CD4-positive, alpha-beta T cell treated with Interleukin-15 for 4 hours (primary cell): ENCODE results near the gene SENP1.

ENCODE experiments used
- DNase-seq: peaks from one replicate; pipeline ENCODE4 v3.0.0-alpha.2; 2020; ENCODE audit warnings: low spot score

Gene SENP1

DNA sequence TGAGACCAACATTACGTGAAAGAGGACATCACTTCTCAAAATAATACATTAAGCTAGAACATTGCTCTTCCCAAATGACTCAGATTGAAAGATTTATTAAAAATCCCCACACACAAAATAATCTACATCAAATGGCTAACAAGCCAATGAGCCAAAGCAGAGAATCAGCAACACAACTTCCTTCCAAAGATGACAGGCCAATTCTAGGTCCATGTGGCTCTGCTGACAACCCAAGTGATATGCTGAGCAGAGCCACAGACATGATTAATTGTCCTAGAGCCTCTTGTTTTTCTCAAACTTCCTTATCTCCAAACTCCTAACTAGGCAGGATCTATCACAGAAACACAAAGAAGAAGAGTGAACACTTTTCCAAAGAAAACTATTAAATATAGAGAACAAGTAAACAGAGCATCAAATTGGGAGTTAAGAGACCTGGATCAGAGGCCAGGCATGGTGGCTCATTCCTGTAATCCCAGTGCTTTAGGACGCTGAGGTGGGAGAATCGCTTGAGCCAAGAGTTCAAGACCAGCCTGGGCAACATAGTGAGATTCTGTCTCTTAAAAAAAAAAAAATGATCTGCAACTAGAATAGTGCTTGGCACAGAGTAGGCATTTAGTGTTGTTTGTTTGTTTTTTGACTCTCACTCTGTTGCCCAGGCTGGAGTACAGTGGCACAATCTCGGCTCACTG, 38.5 kb downstream of the SENP1 start:
- DNase-seq: no peak

DNA sequence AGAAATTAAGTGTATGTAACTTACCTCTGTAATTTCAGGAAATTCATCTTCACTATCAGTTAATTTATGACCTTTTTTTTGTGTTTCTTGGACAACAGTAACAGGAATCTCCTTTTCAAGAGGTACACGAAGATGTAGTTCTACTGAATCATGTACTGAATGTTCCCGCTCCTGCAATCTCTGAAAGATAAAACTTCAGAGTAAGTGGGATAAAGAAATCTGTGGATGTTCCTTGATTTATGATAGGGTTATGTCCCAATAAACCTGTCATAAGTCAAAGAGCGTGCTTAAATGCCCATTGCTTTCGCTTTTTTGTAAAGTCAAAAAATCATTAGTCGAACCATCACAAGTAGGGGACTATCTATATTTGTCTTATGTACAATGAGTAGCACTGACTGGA, 40.8 kb downstream of the SENP1 start:
- DNase-seq: no peak

DNA sequence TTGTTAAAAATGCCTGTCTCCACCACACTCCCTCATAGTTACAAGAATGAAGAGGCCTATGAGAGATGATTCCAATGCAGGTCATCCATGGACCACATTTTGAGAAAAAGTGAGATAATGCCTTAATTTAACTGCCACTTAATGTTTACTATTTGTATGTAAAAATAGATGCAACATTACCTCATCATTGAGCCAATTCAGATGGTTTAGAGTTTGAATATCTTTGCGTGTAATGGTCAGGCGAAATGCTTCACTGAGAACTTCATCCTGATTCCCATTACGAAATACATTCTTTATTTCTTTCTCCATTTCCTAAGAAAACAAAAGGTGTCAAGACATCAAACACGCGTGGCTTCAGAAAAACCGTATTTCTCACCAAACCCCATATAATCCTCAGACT, 42.3 kb downstream of the SENP1 start:
- DNase-seq: no peak

DNA sequence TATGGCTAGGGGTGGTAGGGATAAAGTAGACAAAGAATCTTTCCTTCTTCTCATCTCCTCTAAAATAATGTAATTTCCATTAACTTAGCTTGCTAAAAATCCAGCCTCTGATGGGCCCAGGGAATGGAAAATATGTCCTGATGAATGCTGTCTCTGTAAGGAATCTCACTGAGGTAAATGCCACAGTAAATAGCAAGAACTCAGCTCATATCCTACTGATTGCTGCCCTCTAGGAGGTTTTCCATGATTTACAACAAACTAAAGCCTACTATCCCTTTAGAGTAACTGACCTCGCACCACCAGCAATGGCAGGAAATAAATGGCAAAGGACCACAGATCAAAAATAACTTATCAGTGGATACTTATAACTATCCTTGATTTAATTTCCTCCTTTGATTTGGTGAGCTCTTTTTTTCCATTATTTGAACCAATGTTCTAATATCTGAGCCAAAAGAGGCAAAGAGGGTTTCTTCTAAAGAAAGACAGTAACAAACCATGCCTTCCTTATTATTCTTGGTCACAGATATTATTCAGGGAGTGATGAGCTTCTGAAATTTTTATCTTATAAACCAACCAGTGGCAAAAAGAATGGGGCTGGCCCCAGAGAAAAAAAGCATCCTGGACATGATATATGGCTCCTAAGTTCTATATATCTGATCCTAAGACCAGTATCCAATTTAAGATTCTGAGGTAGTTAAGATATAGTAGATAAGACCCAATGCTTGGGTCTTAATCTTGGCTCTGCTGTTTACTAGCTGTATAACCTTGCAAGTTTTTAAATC, 43.8 kb downstream of the SENP1 start:
- DNase-seq: no peak

DNA sequence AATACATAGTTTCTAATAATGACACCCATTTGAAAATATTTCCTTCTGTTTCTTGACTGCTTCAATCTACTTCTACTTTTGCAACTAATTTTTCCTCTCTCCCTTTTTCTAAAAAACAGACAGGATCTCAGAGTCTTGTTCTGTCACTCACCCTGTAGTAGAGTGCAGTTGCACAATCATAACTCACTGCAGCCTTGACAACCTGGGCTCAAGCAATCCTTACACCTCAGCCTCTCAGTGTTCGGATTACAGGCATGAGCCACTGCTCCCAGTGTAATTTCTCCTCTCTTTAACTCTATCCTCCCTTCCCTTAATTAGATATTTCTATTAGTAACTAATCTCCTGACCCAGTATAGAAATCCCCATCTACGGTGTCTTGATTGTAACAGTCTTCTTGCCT, 45.4 kb downstream of the SENP1 start:
- no peak for DNase-seq

DNA sequence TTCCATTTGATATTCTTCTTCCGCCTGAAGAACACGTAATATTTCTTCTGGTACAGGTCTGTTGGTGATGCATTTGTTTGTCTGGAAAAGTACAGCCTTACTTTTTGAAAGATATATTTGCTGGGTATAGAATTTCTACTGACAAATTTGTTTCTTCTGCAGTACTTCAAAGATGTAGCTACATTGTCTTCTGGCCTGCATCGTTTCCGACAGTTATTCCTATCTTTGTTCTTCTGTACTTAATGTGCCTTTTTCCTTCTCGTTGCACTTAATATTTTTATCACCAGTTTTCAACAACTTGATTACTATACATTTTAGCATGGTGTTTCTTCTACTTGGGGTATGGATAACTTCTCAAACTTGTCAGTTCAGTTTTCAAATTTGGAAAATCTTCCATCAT, 47.1 kb downstream of the SENP1 start:
- DNase-seq: no peak

DNA sequence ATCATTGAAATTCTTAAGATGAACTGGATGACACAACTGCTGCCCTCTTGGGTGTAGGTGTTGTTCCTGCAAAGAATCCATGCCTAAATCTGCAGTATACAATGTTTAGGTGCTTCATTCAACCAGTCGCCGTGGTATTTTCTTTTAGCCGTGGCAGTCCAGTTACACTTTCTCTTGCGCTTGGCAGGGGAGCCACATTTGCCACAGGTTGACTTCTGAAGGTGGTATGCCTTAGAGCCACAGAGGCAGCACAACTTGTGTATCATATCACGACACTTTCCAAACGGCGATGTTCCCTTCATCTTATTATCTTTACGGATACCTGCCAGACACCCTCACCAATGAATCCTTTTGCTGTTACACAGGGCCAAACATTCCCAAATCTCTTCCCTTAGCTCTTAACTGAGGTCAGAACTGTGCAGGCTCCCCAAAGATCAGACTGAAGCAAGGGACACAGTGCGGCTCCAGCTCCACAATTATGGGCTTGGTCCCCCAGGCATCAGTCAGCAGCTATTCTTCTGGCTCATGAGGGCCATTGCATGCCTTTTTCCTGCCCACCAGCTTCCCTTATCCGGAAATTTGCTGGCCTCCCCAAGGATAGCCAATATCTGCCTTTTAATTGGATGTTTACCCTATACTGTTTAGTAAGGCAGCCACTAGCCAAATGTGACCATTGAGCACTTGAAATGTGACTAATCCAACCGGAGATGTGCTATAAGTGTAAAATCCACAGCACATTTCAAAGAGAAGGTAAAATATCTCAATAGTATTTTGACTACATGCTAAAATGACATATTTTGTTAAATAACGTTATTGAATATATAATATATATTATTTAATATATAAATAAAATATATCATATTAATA, 50.7 kb downstream of the SENP1 start:
- no peak for DNase-seq

DNA sequence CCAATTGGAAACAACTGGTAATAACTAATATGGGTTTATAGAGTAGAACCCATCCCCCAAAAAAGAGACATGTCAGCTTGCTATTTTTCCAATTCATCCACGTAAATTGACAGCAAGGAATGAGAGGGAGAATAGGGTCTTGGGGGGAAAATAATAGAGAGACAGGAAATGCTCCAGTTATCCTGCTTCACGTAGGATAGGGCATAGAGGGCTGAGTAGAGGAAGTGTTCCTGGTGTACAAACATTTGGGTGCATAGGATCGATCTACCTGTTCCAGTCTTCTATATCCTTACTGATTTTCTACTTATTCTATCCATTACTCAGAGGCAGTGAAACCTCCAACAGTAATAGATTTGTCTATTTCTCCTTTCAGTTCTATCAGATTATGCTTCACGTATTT, 52.0 kb downstream of the SENP1 start:
- no peak for DNase-seq

DNA sequence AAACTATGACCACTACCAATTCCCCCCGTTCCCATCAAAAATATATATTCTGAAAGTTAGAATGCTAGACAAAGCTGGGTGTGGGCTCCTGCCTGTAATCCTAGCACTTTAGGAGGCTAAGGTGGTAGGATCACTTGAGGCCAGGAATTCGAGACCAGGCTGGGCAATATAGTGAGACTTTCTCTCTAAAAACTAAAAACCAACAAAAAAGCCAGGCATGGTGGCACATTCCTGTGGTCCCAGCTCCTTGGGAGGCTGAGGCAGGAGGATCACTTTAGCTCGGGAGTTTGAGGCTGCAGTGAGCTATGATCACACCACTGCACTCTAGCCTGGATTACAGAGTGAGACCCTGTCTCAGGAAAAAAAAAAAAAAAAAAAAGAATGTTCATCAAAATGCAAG, 52.8 kb downstream of the SENP1 start:
- DNase-seq: no peak

DNA sequence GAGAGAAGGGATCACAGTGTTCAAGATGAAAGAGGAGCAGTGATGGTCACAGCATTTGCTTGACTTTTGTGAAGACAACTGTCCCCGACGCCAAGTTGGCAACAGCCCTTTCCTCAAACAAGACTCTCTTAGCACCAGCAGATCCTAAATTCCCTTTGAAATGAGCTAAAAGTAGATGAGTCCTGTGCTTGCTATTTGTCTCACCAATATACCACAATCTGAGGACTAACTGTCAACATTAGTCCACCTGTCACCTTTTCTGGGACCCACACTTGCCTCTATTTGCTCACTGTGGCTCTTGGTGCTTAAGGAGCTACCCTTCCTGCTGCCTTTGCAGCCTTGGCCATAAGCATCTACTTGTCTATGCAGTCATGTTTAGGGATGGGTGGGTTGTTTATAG, 54.2 kb downstream of the SENP1 start:
- no peak for DNase-seq

DNA sequence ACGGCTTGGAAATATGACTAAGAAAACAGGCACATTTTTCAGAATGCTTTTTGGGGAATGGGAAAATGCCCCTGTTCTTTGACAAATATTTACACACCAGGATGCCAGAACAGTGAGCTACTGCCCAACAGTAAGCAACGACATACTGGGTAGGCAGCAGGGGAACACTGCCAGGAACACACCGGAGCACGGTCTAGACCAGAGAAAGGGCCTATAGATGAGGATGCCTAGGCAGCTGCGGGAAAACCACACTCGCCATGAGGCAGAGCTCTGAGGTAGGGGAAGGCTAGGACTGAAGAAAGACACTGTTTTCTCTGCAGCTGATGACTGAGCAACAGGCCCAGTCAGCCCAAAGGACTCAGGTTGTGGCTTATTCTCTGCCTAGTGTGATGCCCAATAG, 55.7 kb downstream of the SENP1 start:
- no peak for DNase-seq

DNA sequence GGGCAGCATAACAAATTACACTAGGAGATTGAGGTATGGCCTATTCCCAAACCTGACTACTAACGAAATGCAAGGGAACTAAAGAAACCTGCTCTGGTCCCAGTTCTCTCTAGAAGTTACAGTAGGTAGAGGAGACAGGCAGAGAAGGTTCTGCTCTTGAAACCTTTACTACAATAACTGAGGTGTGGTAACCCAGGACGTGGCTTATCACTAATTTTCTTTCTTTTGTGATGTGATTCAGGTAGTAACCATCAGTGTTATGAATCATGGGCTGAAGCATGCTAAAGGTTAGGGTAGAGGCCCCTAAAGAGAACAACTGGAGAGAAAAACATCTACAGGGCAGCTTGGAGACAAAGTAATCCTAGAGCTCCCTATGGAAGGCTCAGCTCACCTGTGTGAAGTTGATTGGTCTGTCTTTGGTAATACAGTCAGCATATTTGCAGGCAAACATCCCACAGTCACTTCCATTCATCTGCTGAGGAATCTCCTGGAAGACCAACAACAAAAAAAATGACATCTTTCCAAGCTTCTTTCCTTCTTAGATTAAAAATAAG, 59.8 kb downstream of the SENP1 start:
- no peak for DNase-seq

DNA sequence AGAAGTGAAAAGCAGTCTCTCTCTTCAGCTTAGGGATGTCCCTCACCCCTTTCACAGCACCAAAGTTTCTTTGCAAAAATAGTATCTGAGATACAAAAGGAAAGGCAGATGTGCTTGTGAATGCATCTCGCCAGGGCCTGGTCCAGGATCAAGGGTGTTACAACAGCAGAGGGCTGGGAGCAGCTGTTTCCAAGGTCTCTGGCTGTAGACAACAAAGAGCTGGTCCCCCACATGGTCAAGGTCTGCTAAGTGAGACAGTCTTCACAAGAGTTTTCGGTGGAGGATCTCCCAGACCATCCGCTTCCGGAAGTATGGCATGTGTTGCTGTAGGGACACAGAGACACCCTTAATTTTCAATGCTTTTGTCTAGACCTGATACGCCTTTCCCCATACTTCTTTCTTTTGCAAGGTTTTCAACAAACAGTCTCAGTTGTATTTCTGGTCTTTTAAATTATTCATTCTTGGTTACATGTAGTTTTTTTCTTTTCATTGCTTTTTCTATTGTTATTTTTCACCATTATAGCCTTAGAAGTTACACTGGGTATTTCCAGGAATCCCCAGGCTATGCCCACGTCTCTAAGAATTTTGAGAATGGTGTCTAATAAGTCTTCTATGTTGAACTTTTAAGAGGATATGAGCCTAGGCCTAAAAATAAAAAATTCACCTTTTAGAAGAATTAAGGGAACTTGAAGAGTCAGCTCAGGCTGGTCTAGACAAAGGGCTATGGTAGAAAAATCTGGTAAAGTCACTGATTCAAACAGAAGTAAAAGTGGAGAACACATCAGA, 60.6 kb downstream of the SENP1 start:
- DNase-seq: no peak

DNA sequence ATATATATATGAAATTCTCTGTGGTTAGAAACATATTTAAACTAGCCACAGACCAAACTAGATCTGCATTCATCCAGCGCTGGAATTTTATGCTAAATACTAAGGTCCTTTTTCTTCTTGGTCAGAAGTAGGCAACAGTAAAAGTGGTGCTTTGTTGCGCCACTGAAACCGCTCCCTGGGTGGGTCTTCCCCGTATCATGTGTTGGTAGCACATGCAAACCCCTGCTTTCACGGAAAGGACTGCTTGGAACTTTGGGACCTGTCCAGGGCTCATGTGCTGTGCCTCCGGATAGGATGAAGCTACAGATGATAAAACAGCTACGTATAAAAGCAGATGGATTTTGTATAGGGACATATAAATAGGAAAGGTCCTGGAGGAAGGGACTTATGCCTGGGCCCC, 61.5 kb downstream of the SENP1 start:
- no peak for DNase-seq

DNA sequence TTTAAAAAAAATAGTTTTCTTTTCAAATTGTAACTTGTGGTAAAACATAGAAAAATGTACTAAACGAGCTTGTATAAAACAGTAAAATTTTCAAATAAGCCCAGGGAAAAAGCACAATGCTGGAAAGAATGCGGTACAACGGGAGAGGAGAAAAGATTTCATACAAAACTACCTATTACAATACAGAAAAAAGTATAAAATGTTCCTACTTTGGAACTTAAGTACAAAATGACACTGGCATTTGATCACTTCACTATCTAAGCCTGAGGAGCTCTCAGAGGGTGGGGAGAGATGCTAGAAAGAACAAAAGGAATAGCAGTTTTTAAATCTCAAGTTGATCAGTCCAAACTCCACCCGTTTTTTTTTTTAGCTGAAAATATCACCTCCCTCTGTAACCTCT, 62.1 kb downstream of the SENP1 start:
- DNase-seq: no peak

DNA sequence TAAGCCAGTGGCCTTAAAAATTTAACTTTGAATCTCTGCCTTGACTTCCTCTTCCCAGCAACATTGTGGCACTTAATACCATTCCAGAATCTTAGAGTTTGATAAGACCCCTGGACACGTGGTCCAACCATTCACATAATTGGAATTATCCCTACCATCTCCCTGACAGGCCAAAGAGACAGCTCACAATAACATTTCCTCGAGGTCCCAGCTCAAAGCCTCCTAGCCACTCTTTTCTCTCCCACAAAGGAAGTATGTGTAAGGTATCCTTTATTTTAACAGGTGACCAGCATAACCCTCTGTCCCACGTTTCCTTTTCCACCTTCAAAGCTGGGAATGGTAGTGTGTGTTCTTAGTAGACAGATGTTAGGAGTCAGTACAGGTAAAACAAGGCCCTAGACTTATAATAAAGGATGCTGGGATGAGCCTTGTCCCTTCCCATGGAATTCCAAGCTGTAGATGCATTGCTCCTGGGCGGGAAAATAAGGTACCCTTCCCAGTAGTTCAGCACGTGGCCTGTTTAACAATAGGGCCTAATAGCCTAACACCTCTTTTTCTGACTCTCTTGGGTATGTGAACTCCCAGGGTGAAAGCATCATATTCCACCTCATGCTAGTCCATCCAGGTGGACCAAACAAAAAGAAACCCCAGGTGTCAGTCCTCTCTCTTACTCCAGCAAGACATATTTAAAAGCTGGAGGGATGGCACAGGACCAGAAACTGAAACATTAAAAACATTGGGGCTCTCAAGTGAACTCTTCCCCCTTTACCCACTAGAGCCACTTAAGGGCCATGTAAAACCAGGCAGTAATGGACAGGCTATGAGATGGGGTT, 64.1 kb downstream of the SENP1 start:
- DNase-seq: no peak

DNA sequence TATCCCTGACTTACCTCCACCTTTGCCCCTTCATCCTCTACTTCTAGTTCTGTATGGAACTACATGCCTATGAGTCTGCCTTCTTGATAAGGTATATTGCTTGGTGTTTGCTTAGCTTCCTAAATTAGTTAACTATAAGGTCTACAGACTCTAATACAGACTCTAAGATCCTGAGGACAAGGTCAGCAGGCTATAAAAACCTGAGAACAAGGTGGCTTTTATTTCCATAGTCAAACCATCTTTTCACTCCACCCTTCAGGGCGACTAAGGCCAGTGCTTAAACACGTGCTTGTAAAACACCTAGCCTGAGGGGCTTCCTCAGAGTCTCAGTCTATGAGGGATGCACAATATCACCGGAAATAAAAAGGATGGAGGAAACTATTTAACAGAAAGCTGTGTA, 65.5 kb downstream of the SENP1 start:
- no peak for DNase-seq

DNA sequence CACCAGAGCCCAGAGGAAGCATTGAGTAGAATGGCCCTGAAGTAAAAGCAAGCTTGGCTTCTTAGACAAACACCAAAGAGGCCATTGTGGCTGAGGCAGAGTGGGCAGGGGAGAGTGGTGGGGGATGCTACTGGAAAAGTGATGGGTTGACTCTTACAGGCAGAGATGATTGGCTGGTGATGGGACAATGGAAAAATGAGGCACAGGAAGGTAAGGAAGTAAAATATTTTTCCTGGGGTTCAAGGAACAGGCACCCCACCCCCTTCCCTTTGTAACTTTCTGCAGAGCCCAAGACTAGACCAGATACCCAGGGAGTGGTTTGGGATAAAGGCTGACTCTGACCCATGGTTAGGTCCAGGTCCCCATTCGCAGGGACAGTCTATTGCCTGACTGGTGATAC, 66.7 kb downstream of the SENP1 start:
- DNase-seq: no peak

DNA sequence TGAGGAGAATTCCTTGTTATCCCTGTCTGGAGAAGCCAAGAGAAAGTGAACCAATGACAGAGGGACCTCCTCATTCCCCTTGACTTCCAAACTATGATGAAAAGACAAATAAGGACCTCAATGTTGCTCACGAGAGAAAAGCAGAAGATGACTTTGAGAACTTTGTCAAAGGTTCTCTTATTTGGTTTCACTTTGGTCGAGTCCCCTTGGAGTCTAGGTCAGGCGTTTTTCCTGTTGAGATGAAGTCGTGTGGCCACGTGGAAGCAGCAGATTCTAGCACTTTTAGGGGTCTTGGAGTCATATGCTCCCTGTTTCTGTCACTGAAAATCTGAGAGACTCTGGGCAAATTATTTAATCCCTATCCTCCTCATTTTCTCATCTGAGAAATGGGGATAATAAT, 67.8 kb downstream of the SENP1 start:
- DNase-seq: no peak

DNA sequence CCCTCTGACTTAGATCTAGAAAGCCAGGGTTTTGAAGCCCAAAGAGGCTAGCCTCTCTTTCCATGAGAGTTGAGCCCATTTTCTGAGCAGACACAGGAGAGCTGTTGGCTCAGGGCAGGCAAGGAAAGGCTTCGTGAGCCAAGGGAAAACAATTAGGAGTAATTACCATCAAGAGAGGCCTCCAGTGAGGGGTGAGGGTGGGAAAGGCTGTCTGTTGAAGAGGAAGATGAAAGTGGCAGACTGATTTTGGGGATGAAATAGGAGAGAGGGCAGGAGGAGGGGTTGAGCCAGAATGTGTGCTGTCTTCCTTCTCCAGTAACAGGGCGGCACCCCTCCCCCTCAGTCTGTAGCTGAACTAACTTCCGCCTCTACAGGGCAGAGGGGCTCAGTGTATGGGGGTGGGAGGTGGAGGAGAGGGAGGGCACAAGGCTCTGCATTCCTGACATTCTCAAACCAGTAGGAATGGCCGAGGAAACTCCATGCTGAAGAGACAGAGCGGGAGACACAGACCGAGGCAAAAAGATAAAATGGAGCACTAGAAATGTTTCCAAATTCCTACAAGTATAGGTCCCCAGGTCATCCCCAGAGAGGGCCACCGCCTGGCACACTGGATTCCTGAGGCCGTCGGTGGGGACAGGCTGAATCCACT, 68.5 kb downstream of the SENP1 start:
- no peak for DNase-seq
